Lower leg skin (tissue), 4 donors: ENCODE results near the gene DGKH. TPM values are rescaled to one million over a fixed set of nuclear protein-coding genes. Genes with fewer than 3 reads are reported as not detected.

Experiments used
- DNase-seq, 2 donors: peaks; one replicate each; pipeline ENCODE4 v3.0.0-alpha.2; 2019; ENCODE audit warnings: low spot score in 2 of 2
- H3K4me3 ChIP-seq: fragments of 200-600 bp; sonication (generic); 2 replicates; pipeline ENCODE4 v1.5.1; 2017; ENCODE audit warnings: mild to moderate bottlenecking, low read depth; ENCODE audit not compliant: poor library complexity, severe bottlenecking
- POLR2A ChIP-seq, 2 donors: fragments of 450-650 bp; IDR thresholded peaks; one replicate each; pipeline ENCODE4 v1.6.1; 2016 to 2017; ENCODE audit warnings: antibody characterized with exemption in 2 of 2, mild to moderate bottlenecking in 1 of 2, moderate library complexity in 1 of 2
- WGBS, 2 donors: methylation state at CpG; one replicate each; pipeline ENCODE4 v1.1.5; 2018; 5-methylcytosine and 5-hydroxymethylcytosine counted together
- intact Hi-C: fragments of 100-400 bp; cut with DNase I; formaldehyde crosslinking; loops from one replicate; pipeline ENCODE4 v1.15.0; 2023; ENCODE audit warnings: low total_unique reads
- total RNA-seq, 4 donors: library from RNA; depleted of rRNA; stranded (reverse); fragments of >200 nt; gene quantifications; one replicate each; pipeline ENCODE4 v1.1.0, GENCODE V29; 2016
- TF ChIP-seq, protein P1 (sequence below), 3 donors: fragments of 450-650 bp; IDR thresholded peaks; one replicate each; pipeline ENCODE4 v1.5.1; 2016; ENCODE audit warnings: antibody characterized with exemption in 3 of 3, mild to moderate bottlenecking in 3 of 3, moderate library complexity in 2 of 3

Gene DGKH
- total RNA-seq, 4 donors from 2014 or later = 8.8 to 17.0 (median 10.9) TPM

DNA sequence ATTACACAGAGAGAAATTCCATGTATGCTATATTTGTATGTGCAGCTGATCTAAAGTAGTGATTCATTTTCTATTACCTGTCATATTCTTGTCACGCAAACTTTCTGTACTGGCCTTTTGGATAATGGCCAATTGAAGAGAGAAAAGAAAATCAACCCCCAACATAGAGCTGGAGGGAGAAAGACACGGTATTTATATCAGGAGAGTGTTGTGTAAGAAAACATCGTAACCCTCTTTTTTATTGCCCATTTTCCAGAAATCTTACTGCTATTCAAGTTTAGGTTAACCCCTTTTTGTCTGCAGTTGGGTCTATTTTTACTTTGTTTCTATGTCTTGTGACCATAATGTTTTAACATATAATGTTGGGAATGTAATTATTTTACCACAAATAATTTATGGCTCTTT lies 27.9 kb downstream of the DGKH start:
- intact Hi-C loops = no loop called here
- 49 to 53% methylated on average over 3 of the region's 3 CpGs for WGBS, 2 donors
- no peak for TF ChIP-seq POLR2A (IDR thresholded peaks at IDR 0.05)
- TF ChIP-seq, protein P1, sequence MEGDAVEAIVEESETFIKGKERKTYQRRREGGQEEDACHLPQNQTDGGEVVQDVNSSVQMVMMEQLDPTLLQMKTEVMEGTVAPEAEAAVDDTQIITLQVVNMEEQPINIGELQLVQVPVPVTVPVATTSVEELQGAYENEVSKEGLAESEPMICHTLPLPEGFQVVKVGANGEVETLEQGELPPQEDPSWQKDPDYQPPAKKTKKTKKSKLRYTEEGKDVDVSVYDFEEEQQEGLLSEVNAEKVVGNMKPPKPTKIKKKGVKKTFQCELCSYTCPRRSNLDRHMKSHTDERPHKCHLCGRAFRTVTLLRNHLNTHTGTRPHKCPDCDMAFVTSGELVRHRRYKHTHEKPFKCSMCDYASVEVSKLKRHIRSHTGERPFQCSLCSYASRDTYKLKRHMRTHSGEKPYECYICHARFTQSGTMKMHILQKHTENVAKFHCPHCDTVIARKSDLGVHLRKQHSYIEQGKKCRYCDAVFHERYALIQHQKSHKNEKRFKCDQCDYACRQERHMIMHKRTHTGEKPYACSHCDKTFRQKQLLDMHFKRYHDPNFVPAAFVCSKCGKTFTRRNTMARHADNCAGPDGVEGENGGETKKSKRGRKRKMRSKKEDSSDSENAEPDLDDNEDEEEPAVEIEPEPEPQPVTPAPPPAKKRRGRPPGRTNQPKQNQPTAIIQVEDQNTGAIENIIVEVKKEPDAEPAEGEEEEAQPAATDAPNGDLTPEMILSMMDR (IDR thresholded peaks at IDR 0.05) = no peak
- H3K4me3 ChIP-seq = no peak overlapping the region
- DNase-seq = no peak

DNA sequence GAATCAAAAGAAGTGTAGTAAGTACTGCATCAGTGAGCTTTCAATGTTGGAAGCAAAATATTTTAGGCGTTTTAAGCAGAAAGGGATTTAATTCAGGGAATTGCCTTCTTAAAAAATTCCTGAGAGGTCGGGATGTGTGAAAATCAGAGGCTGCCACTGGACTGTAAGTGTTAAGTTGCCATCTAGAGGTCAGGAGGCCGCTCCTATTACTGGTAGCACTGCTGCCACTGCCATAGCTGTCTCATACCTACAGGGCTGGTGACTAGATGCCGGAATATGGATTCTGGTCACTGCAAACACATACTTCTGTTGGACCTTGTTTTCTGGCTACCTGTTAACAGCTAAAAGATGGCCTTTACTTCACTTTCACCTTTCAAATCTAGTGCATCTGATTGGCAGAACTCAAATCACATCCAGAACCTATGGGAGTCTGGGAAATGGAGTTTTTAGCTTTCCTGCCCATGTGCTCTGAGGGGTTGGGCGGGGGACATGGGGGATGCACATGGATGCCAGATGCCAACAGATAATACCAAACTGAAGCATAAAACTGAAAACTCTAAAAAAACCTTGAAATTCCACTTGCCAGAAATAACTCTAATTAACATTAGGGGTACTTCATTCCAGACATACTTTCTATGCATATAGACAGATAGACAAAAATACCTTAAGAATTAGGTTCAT lies 29.8 kb downstream of the DGKH start:
- TF ChIP-seq, protein P1 (IDR thresholded peaks at IDR 0.05) = no peak
- TF ChIP-seq POLR2A (IDR thresholded peaks at IDR 0.05) = no peak
- no peak overlapping the region for H3K4me3 ChIP-seq
- no peak for DNase-seq
- WGBS, 2 donors = 87 to 89% methylated on average over 5 of the region's 5 CpGs
- intact Hi-C loops = no loop called here

DNA sequence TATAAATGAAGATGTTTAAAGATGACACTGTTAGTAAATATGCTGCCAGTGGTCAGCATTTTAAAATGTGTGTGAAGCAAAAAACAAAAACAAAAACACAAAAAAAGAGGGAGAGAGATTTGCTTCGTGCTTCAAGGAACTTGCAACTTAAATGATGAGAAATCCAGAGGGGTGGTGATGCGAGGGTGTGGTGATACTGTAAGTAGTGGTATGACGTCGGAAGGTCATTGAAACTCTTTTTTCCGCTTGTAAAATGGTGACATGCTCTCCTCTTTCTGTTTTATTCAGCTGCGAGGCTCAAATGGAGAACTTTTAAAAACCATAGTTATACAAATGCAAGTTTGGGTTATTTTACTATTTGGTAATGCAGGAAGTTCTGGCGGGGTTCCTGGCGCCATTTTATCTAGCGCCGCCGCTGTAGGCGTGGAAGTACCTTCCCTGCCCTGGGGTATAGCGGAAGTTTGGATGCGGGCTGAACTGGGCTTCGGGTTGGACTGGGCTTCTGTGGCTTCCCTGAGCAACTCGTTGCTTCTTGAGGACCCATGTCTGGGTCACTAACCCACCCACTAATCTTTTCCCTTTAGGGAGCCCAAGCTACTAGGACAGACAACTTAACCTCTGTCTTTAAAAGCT lies 34.8 kb downstream of the DGKH start:
- intact Hi-C loops = no loop called here
- DNase-seq = no peak
- no peak overlapping the region for H3K4me3 ChIP-seq
- TF ChIP-seq, protein P1 (IDR thresholded peaks at IDR 0.05) = no peak
- no peak for TF ChIP-seq POLR2A (IDR thresholded peaks at IDR 0.05)
- 95 to 96% methylated on average over 16 of the region's 16 CpGs for WGBS, 2 donors

DNA sequence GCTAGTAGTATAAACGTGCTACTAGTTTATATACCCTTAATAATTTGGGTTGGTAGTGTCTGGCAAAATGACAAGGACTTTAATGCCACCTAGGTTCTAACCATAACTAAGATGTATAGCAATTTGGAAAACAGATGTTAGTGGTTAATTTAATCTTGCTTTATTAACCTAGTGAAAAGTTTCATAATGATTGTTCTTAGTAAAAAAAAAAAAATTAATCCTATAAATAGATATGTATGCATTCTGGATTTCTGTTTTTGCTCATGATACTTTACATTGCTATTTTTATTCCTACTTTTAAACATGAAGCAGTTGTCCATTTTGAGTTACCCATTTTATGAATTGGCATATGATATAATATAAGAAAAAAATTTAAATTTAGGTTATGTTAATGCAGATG lies 36.3 kb downstream of the DGKH start:
- TF ChIP-seq POLR2A (IDR thresholded peaks at IDR 0.05) = no peak
- TF ChIP-seq, protein P1 (IDR thresholded peaks at IDR 0.05) = no peak
- no peak overlapping the region for H3K4me3 ChIP-seq
- intact Hi-C loops = no loop called here
- WGBS, 2 donors = 89 to 93% methylated on average over 1 of the region's 1 CpG
- no peak for DNase-seq

DNA sequence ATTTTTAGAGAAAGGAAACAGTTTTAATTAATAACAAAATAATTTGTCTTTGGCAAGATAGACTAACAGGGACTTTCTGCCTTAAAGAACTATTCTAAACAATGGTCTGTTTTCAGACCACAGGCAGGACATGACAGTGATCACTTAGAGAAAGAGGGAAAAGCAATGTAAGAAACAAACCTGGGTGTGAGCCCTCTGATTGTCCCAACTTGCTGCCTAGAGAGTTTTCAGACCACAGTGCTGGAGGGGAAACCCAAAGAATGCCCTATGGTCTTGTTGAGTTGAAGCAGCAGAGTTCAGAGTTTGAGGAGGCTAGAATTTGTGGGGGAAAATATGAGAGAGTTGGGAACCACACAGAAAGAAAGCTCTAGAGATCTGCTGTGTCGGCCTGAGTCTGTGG lies 38.1 kb downstream of the DGKH start:
- intact Hi-C loops = no loop called here
- no peak overlapping the region for H3K4me3 ChIP-seq
- DNase-seq = no peak
- TF ChIP-seq, protein P1 (IDR thresholded peaks at IDR 0.05) = no peak
- TF ChIP-seq POLR2A (IDR thresholded peaks at IDR 0.05) = no peak
- WGBS, 2 donors = 94 to 100% methylated on average over 1 of the region's 1 CpG
